Epithelial cell of prostate (primary cell): Measurements from ENCODE around the gene SCAMP3.
"Not testable (repeated sequence)": the region's sequence is repeated elsewhere in the genome, so short reads cannot be mapped to it uniquely, and the experiment has no call there.

Experiments used
- DNase-seq: peaks from one replicate; pipeline ENCODE4 v3.0.0-alpha.2; 2011; ENCODE audit warnings: low read depth, low spot score
- H3K27ac ChIP-seq: fragments of 450-650 bp; 2 replicates; pipeline ENCODE4 v1.5.1; 2017; ENCODE audit warnings: mild to moderate bottlenecking

SCAMP3 gene

GRCh38 chr1:155256058-155256852, 5.9 kb downstream of the SCAMP3 start:
- H3K27ac ChIP-seq = peak overlapping the region; percentile 74
- no peak for DNase-seq

GRCh38 chr1:155255243-155256007, 6.7 kb downstream of the SCAMP3 start, which contains the start of gene ENTREP3:
TSS of gene ENTREP3 (minus strand) at chr1:155255483. CDS start at chr1:155254877, 606 bp downstream.
- no peak for DNase-seq
- peak within 1 kb of the TSS; percentile 74 for H3K27ac ChIP-seq

GRCh38 chr1:155254714-155255242, 7.4 kb downstream of the SCAMP3 start:
- peak overlapping the region; percentile 74 for H3K27ac ChIP-seq
- DNase-seq = no peak

GRCh38 chr1:155254228-155254713, 7.9 kb downstream of the SCAMP3 start:
- no peak for DNase-seq
- H3K27ac ChIP-seq = peak overlapping the region; percentile 74

GRCh38 chr1:155253797-155254196, 8.4 kb downstream of the SCAMP3 start:
- no peak for DNase-seq
- H3K27ac ChIP-seq = peak overlapping the region; percentile 74

- no peak for DNase-seq
- peak overlapping the region; percentile 74 for H3K27ac ChIP-seq
These were observed 9.0 kb downstream of the SCAMP3 start for GRCh38 chr1:155253208-155253607.

GRCh38 chr1:155251566-155251965, 10.6 kb downstream of the SCAMP3 start:
- no peak overlapping the region for H3K27ac ChIP-seq
- DNase-seq = no peak

- peak; percentile 39 for DNase-seq
- no peak overlapping the region for H3K27ac ChIP-seq
These were observed 11.3 kb downstream of the SCAMP3 start for GRCh38 chr1:155250633-155251449.

GRCh38 chr1:155250246-155250632, 11.9 kb downstream of the SCAMP3 start:
- DNase-seq = no peak
- no peak overlapping the region for H3K27ac ChIP-seq

GRCh38 chr1:155247667-155248553, 14.2 kb downstream of the SCAMP3 start:
- no peak overlapping the region for H3K27ac ChIP-seq
- DNase-seq = no peak

- not testable (repeated sequence) for DNase-seq
These were observed 15.4 kb downstream of the SCAMP3 start for GRCh38 chr1:155246796-155247195.

GRCh38 chr1:155245163-155245524, 17.0 kb downstream of the SCAMP3 start:
- peak overlapping the region; percentile 72 for H3K27ac ChIP-seq
- DNase-seq = no peak

More at GRCh38 chr1:155246796-155247195, 15.4 kb downstream of the SCAMP3 start:
- H3K27ac ChIP-seq = not testable (repeated sequence)

- DNase-seq = peak; percentile 95
- H3K27ac ChIP-seq = peak overlapping the region; percentile 72
These were observed 17.6 kb downstream of the SCAMP3 start for GRCh38 chr1:155244368-155245162.

GRCh38 chr1:155242805-155243358, 19.3 kb downstream of the SCAMP3 start:
- no peak for DNase-seq

GRCh38 chr1:155241841-155242264, 20.3 kb downstream of the SCAMP3 start:
- H3K27ac ChIP-seq = peak overlapping the region; percentile 72
- DNase-seq = no peak

More at GRCh38 chr1:155242805-155243358, 19.3 kb downstream of the SCAMP3 start:
- peak overlapping the region; percentile 72 for H3K27ac ChIP-seq

GRCh38 chr1:155241069-155241679, 21.0 kb downstream of the SCAMP3 start:
- DNase-seq = no peak
- peak overlapping the region; percentile 72 for H3K27ac ChIP-seq

GRCh38 chr1:155236451-155236850, 25.7 kb downstream of the SCAMP3 start:
- H3K27ac ChIP-seq = peak overlapping the region; percentile 52
- DNase-seq = no peak
